Measurements from ENCODE around the gene LRP11.
"Not testable (repeated sequence)": the region's sequence is repeated elsewhere in the genome, so short reads cannot be mapped to it uniquely, and the experiment has no call there.

LRP11 gene

DNA sequence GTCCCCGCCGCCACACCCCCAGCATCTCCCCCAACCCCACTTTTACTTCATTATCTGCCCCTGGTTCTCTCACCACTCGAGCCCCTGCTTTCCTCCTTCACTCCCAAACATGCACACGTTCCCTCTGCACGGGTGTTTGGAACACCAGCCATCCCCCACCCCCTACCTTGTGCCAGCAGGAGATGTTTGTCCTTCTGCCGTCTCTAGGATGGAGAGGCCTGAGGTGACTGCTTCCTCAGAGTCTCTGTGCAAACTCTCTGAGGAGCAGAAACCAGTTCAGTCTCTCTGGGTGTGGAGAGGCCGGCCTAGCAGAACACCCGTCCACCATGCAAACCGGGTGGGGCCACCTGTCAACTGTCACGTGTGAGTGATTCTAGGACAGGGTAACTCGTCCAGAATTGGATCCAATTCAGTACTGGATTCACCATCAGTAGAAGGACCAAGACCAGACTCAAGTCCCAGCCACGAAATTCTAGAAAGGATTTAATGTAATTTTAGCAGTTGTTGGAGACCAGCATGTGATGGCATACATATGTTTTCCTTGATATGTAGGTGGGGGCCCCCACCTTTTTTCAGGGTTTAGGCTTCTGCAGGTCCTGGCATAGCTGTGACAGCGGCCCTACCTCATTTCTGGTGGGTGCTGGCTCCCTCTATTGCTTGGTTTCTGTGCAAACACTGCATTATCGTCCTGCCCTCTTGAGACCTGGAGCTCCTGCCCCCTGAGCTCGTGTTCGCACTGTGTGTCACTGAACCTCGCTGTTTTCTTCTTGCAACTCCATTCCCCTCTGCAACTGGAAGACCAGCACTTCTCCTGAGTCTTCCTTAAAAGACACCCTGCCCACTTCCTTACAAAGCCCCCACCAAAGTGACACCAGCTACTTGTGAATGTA, 33.9 kb upstream of the LRP11 start, which contains the start of gene RAET1E:
RAET1E (minus strand) TSS at position 259 of the 890 bp plus-strand sequence. CDS start 7,212 bp downstream, outside the sequence.
- DNase-seq, result peak; percentile 43

- peak; percentile 69 for DNase-seq
Measured at GRCh38 chr6:149897015-149897697, 33.0 kb upstream of the LRP11 start.

- DNase-seq, result no peak
Measured at GRCh38 chr6:149896491-149896890, 32.3 kb upstream of the LRP11 start.

GRCh38 chr6:149895833-149896271, 31.7 kb upstream of the LRP11 start:
- DNase-seq, result no peak

DNA sequence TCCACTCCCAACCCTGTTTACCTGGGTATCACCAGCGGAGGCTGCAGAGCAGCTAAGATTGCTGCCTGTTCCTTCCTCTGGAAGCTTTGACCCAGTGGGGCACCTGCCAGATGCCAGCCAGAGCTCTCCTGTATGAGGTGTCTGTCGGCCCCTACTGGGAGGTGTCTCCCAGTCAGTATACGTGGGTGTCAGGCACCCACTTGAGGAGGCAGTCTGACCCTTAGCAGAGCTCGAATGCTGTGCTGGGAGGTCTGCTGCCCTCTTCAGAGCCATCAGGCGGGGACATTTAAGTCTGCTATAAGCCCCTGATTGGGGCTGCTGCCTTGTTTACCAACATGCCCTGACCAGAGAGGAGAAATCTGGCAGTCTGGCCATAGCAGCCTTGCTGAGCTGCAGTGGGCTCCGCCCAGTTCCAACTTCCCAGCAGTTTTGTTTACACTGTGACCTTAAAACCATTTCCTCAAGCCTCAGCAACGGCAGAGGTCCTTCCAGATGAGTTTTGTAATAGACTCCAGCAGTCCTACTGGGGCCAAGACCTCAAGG, 31.0 kb upstream of the LRP11 start:
- peak; percentile 15 for DNase-seq

DNA sequence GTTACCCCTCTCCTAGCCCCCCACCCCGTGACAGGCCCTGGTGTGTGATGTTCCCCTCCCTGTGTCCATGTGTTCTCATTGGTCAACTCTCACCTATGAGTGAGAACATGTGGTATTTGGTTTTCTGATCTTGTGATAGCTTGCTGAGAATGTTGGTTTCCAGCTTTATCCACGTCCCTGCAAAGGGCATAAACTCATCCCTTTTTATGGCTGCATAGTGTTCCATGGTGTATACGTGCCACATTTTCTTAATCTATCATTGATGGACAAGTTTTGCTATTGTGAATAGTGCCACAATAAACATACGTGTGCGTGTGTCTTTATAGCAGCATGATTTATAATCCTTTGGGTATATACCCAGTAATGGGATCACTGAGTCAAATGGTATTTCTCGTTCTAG, 27.7 kb upstream of the LRP11 start:
- not testable (repeated sequence) for DNase-seq

DNA sequence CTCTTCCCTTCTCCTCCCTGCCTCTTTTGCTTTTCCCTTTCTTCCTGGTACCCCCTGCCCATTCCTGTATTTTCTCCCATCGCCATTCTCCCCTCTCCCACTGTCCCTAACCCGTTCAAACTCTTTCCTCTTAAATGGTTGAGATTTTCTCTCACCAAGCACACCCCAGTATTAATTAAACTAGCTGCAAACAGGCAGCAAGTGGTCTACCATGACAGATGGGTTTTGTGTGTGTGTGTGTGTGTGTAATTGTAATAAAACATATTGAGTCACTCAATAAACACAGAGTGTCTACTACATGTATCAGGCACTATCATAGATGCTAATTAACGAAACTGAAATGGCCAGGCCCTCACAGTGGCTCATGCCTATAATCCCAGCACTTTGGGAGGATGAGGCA, 27.1 kb upstream of the LRP11 start:
- DNase-seq, result no peak

GRCh38 chr6:149890629-149891045, 26.5 kb upstream of the LRP11 start:
- DNase-seq, result no peak

GRCh38 chr6:149889326-149889725, 25.2 kb upstream of the LRP11 start:
- DNase-seq, result no peak

DNA sequence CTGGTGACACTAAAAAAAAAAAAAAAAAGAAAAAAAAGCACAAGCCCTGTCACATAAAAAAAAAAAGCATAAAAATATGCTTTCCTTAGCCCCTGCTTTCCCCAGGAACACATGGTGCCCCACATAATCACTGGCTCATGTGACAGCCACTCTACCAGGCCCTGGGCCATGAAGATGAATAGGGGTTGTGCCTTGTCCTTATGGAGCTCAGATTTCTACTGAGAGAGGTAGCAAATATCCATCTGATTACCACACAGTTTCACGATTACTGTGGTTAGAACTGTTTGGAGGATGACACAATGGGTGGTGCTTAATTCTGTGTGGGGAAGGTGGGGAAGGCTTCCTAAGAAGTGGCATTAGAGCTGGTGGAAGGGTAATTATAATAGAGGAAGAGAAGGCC, 24.5 kb upstream of the LRP11 start:
- no peak for DNase-seq

GRCh38 chr6:149888093-149888492, 23.9 kb upstream of the LRP11 start:
- no peak for DNase-seq

DNA sequence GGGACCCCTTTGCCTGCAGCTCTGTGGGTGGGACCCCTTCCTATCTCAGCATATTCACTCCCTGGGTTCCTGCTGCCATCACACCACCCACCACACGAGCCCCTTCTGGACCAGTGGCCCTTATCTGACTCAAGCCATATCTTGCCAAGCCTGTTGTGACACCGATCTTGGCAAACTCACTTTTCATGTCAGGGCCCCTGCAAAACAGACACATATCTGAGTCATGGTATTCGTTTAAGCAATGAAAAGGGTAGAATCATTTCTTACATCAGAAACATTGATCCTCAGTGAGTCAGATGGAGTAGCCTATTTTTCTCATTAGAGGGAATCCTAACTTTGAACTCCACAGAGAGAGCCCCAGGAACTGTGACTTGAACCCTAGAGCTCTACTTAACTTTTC, 23.2 kb upstream of the LRP11 start:
- peak; percentile 33 for DNase-seq

GRCh38 chr6:149885888-149886287, 21.7 kb upstream of the LRP11 start:
- no peak for DNase-seq

GRCh38 chr6:149884617-149885016, 20.5 kb upstream of the LRP11 start:
- no peak for DNase-seq

DNA sequence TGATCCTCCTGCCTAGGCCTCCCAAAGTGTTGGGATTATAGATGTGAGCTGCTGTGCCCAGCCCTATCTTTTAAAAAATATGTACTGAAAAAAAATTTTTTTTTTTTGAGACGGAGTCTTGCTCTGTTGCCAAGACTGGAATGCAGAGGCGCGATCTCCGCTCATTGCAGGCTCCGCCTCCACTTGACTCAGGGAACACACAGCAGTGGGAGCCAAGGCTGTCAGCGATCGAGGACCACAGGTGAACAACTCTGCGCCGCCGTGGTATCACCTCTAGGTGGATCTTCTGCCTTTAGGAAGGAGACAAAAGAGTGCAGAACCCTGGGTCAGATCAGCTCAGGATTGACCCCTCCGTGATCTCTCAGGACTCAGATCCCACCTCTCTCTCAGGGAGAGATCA, 20.1 kb upstream of the LRP11 start:
- no peak for DNase-seq

DNA sequence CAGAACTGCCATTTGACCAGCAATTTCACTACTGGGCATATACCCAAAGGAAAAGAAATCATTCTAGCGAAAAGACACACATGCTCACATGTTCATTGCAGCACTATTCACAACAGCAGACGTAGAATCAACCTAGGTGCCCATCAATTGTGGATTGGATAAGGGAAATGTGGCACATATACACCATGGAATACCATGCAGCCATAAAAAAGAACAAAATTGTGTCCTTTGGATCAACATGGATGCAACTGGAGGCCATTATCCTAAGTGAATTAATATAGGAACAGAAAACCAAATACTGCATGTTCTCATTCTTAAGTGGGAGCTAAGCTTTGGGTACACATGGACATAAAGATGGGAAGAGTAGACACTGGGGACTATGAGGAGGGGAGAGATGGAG, 17.7 kb upstream of the LRP11 start:
- no peak for DNase-seq

DNA sequence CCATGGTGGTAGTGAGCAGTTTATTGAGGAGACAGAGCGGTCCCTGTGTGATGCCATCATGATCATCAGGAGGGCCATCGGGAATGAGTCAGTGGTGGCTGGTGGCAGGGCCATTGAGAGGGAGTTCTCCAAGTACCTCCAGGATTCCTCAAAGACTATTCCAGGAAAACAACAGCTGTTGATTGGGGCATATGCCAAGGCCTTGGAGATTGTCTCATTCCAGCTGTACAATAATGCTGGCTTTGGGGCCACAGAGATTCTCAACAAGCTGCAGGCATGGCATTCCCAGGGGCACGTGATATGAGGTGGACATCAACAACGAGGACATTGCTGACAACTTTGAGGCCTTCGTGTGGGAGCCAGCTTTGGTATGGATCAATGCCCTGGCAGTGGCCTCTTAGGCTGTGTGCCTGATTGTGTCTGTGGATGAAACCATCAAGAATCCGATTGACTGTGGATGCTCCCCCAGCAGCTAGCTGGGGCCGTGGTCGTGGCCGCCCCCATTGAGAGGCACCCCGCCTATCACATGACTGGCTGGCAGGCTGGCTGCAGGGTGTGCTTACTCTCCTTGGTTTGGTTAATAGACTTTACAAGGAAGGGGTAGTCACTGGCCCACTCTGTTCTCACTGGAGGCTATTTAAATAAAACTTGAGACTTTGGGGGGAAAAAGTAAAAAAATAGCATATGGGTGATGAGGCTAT, 17.1 kb upstream of the LRP11 start:
- no peak for DNase-seq

- DNase-seq, result no peak
Measured at GRCh38 chr6:149877659-149878058, 13.5 kb upstream of the LRP11 start.

- no peak for DNase-seq
Measured at GRCh38 chr6:149876241-149876933, 12.2 kb upstream of the LRP11 start.

DNA sequence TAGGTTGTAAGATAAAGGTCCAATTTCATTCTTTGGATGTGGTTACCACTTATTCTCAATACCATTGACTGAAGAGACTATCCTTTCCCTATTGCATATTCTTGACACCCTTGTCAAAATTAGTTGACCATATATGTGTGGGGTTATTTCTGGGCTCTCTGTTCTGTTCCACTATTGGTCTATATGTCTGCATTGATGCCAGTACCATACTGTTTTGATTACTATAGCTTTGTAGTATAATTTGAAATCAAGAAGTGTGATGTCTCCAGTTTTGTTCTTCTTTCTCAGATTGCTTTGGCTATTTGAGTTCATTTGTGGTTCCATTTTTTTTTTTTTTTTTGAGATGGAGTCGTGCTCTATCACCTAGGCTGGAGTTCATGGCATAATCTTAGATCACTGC, 8.1 kb upstream of the LRP11 start:
- no peak for DNase-seq

GRCh38 chr6:149871182-149871581, 7.0 kb upstream of the LRP11 start:
- no peak for DNase-seq

GRCh38 chr6:149869275-149869892, 5.2 kb upstream of the LRP11 start:
- DNase-seq, result no peak

Measured in OCI-M1 (cell line).